LHCN-M2 (cell line): Measurements from ENCODE around the gene CDH3. TPM values are rescaled to one million over a fixed set of nuclear protein-coding genes. Genes with fewer than 3 reads are reported as not detected.

Source experiments
- DNase-seq: peaks from one replicate; pipeline ENCODE4 v3.0.0-alpha.2; 2012; ENCODE audit warnings: low read depth
- total RNA-seq: library from RNA; depleted of rRNA; stranded (reverse); fragments of >200 nt; gene quantifications from 2 replicates; pipeline ENCODE4 v1.2.3, GENCODE V29; 2014

The CDH3 gene
- total RNA-seq, 1 experiment from 2014 or later, result not detected

DNA sequence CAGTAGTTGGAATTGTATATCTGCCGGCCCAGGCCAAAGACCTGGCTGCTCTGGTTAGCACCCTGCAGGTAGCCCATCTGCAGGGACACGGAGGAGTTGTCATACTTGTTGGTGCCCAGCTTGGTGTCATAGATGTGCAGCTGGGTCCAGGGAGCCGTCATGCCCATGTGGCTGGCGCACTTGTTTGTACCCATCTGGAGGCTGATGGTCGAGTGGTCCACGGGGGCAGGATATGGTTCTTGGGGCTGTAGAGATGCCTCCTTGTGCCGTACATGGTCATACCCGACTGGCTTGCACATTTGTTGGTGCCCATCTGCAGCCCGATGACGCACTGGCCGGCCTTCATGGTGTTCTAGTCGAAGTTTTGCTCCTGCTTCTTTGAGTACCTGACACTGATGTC lies 6.0 kb downstream of the CDH3 start:
- DNase-seq, result no peak

- DNase-seq, result no peak
These were observed 7.5 kb downstream of the CDH3 start for GRCh38 chr16:68652659-68653058.

GRCh38 chr16:68655806-68656205 lies 10.7 kb downstream of the CDH3 start:
- no peak for DNase-seq

DNA sequence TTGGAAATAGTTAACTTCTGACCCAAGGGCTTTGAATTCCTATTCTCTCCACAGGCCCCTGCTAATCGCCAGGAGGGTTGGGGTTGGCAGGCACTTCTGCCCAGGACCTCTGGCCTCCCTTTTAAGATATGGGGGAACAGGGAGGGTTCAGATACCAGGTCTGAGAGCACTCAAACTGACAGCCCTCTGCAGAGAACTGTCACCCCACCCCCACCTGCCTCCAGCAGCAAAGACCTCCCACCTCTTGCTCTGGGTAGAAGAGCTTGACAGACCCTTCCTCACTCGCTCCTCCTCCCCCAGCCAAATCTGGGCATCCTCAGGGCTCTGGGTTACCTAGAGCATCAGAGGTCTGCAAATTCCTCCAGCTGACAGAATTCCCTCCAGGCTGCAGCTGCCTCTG lies 11.6 kb downstream of the CDH3 start:
- DNase-seq, result no peak

DNA sequence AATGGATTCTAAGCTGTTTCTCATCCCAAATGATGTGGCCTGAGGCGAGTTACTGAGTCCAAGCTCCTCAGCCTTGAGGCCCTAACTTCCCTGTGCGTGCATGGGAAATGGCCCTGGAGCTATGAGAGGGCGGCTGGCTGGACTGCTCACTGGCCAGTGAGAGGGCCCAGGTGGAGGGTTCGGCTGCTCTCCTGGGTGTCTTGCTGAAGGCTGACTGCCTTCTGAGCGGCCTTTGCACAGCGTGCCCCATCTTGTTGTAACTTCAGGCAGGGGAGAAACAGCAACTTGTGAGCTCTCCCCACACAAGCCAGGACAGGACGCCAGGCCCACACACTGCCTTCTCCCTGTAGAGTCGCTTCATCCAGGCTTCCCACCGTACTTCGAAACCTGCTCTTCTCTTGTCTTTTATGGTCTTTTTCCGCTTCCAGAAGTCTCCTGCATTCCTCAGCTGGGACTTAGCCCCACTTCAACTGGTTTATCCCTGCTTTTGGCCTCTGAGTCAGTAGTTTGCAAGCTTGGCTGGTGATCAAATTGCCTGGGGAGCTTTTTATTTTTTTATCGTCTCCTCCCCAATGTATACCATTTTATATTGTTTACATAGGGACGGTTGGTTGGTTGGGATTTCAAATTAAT lies 13.3 kb downstream of the CDH3 start:
- DNase-seq, result peak; percentile 73

DNA sequence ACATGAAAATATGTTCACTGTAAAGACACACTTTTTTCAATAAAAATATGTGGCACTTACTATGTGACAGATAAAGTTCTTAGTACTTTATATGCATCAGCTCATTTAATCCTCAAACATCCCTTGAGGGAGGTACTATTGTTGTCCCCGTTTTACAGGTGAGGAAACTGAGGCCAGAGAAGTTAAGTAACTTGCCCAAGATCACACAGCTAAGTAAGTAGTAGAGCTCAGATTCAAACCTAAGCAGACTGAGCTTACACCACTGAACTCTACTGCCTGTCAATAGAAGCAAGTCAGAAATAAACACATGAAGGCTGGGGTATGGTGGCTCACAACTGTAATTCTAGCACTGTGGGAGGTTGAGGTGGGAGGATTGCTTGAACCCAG lies 13.9 kb downstream of the CDH3 start:
- no peak for DNase-seq

- no peak for DNase-seq
These were observed 14.6 kb downstream of the CDH3 start for GRCh38 chr16:68659412-68660358.

DNA sequence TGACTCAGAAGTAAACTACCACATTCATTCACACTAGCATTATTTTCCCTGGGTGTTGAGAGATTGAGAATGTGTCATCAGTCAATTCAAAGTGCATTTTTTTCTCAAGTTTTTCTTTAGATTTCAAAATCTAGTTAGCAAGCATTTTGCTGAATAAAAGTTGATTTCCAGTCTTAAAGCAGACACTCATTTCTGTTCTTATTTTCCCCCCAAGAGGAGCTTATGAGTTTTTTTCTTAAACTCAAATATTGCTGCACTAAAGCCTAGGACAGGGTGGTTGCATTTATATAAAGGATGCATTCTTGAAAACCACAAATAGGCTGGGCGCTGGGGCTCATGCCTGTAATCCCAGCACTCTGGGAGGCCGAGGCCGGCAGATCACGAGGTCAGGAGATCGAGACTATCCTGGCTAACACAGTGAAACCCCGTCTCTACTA lies 15.3 kb downstream of the CDH3 start:
- peak; percentile 46 for DNase-seq

GRCh38 chr16:68662035-68662434 lies 16.9 kb downstream of the CDH3 start:
- DNase-seq, result no peak

- no peak for DNase-seq
These were observed 19.2 kb downstream of the CDH3 start for GRCh38 chr16:68664297-68664696.

GRCh38 chr16:68665501-68665900 lies 20.4 kb downstream of the CDH3 start:
- no peak for DNase-seq

DNA sequence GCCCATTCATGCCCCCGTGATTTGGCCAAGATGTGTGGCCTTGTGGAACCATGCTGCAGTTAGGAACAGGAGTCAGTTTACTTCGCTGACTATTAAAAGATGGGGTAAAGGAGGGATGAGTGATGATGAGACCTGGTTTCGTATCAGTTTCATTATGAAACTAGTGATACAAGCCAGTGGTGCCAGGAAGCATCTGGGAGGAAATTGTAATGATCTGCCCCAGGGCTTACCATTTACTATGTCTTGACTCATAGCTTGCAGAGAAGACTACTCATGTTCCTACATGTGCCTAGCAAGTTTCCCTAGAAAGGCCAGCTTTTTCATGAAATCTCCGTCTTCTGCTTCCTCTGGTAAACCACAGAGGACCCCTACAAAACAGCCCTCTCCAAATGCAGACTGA lies 23.2 kb downstream of the CDH3 start:
- no peak for DNase-seq

- DNase-seq, result no peak
These were observed 31.2 kb downstream of the CDH3 start for GRCh38 chr16:68676113-68676860.

- DNase-seq, result no peak
These were observed 35.9 kb downstream of the CDH3 start for GRCh38 chr16:68681038-68681437.

DNA sequence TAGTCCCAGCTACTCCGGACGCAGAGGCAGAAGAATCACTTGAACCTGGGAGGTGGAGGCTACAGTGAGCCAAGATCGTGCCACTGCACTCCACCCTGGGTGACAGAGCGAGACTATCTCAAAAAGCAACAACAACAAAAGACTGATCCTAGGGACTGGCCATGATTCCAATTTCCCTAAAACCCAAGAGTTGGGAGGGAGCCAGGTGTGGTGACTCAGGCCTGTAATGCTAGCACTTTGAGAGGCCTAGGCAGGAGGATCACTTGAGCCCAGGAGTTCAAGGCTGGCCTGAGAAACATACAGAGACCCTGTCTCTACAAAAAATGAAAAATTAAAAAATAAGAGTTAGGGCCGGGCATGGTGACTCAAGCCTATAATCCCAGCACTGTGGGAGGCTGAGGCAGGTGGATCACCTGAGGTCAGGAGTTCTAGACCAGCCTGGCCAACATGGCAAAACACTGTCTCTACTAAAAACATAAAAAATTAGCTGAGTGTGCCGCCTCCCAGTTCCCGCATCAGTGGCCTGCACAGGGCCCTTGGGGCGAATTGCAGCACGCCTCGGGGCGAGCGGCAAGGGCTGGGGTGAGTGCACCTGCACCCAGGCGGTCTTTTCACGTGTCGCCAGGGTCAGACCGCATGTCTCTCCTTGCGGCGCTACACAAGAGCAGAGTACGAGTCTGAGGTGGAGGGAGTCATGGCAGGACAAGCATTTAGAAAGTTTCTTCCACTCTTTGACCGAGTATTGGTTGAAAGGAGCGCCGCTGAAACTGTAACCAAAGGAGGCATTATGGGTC lies 40.8 kb downstream of the CDH3 start:
- no peak for DNase-seq

GRCh38 chr16:68686905-68687304 lies 41.8 kb downstream of the CDH3 start:
- DNase-seq, result no peak

GRCh38 chr16:68689921-68690320 lies 44.8 kb downstream of the CDH3 start:
- no peak for DNase-seq

- DNase-seq, result no peak
These were observed 50.5 kb downstream of the CDH3 start for GRCh38 chr16:68695575-68695974.

GRCh38 chr16:68696514-68696913 lies 51.4 kb downstream of the CDH3 start:
- DNase-seq, result no peak

- DNase-seq, result no peak
These were observed 53.0 kb downstream of the CDH3 start for GRCh38 chr16:68698091-68698490.

DNA sequence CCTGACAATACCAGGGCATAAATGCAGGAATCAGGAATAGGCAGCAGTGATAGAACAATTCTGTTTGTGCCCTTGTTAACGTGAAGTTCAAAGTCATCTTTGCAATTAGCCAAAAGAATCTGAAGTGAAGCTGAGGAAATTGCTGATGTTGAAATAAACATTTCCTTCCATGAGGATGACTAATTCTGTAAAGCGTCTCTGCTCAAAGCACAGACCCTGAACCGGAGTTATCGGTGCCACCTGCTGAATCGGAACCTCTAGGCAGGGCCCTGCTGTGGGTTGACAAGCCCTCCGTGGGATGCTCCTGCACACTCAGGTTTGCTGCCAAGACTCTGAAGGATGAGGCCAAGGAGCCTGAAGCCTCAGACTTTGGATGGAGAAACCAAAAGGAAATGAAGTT lies 55.0 kb downstream of the CDH3 start:
- DNase-seq, result no peak
